CD4-positive, alpha-beta T cell treated with Interleukin-1 beta for 1 hour (primary cell): Measurements from ENCODE around the gene SHISA7.
"Not testable (repeated sequence)": the region's sequence is repeated elsewhere in the genome, so short reads cannot be mapped to it uniquely, and the experiment has no call there.

ENCODE experiments used
- DNase-seq, 2 donors: peaks; one replicate each; pipeline ENCODE4 v3.0.0-alpha.2; 2020 to 2022

SHISA7 gene

GRCh38 chr19:55409179-55409578, 33.9 kb downstream of the SHISA7 start:
- DNase-seq = not testable (repeated sequence)

DNA sequence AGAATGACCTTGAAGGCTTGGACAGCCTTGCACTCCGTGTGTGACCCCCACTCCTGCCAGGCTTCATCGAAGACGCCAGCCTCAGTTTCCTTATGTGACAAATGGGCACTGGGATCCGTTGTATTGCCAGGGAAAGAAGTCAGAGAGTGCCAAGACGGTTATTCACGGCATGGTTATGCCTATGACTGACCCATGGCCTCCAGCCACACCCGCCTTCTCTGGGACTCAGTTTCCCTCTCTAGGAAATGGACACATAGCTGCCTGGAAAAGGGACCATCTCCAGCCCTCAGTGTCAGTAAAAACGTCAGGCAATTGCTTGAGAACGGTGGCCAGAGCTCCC, 34.6 kb downstream of the SHISA7 start:
- no peak for DNase-seq

DNA sequence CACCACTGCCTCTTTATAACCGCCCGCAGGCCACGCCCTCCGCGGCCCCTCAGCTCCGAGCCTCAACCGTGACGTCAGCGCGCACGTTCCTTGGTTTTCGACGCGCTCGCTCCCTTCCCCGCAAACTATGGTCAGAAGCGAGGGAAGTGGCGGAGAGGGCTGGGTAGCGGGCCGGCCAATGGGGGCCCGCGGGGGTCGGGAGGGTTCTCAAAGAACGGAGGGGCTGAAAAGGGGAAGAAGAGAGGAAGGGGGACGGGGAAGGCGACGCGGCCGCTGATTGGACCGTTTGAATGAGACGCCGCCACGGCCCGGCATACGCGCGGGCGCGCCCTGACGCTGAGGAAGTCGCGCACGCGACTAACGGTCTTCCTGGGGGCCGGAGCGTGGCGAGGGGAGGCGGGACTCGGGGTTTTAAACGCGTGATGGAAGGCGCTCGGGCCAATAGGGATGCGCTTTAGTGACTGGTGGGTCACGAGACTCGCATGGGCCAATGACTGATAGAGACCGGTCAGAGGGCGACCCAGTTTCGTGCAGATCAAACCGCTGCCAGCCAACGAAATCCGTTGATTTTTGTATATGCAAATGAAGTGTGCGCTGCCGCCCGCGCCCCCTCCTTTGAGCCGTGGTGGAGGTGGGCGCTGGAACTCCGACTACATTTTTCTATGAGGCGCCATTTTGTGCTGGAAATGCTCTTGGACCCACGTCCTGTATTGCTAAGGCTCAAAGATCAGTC, 35.1 kb downstream of the SHISA7 start:
- peak; percentile 98 to 99 for DNase-seq

- DNase-seq = not testable (repeated sequence)
Measured at GRCh38 chr19:55407550-55407799, 35.6 kb downstream of the SHISA7 start, which contains the start of gene UBE2S. Gene UBE2S (minus strand): TSS chr19:55407788. CDS start chr19:55407589, 199 bp downstream.

- peak; percentile 17 to 28 for DNase-seq
Measured at GRCh38 chr19:55406826-55407549, 36.1 kb downstream of the SHISA7 start.

DNA sequence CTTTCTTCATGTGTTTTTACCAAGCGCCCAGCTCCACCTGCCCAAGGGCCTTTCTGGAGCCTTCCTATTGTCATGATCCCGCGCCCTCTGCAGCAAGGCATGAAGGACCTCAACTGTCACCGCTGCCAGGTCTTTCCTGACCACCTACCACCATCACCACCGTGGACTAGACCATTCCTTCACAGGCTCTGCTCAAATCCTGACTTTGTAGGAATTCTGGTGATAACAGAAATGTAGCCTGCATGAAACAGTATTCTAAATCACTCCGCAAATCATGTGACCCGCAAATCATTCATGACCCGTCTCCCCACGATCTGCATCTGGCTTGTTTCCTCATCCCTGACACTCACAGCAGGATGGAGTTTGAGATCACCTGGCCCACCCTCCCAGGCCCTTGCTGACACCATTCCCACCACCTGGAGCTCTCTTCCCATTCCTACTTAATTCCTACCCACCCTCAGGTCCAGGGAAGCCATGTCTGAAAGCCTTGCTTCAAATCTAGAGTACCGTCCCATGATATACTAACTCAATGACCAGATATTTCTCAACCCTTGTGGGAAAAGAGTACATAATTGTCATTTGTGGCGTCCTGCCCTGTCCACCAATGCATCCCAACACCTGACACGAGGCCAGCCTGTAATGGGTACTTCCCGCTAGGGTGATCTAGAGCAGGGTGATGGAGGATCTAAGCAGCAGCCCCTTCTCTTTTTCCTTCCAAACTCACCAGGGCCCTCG, 36.8 kb downstream of the SHISA7 start:
- peak in 1 of 2 donors; percentile 14 for DNase-seq

DNA sequence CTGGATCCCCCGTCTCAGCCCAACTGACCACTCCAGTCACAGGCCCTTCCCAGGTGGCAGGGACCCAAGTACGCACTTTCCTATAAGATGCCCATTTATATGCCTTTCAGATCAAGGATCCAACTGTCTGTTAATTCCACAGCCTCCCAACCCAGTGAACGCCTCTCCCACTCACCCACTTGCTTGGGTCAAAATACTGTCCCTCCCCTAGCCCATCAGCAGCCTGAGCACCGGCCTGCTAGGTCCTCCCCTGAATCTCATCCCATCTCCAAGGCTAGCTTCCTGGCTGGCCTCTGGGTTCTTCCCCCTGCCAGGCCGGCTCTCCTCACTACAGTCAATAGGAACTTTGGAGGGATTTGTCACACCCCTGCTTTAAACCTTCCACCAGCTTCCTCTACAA, 37.5 kb downstream of the SHISA7 start:
- DNase-seq = no peak

GRCh38 chr19:55402509-55402908, 40.6 kb downstream of the SHISA7 start:
- DNase-seq = no peak

DNA sequence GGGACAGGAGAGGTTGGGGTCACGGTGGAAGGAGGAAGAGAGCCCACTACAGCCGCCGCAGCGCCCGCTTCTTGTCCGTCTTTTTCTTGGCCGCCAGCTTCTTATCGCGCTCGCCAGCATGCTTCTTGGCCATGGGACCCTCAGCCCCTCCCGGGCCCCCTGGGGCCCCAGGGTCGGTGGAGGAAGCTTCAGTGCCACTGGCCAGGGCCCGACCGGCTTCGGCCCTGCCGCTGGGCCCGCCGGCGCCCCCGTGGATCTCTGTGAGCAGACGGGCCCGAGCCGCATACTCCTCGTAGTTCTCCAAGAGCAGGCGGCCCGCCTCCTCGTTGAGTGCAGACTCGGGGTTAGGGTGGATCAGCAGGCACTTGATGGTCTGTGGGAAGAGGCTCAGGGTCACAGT, 41.7 kb downstream of the SHISA7 start:
- not testable (repeated sequence) for DNase-seq

- DNase-seq = no peak
Measured at GRCh38 chr19:55400281-55401087, 42.6 kb downstream of the SHISA7 start.

- no peak for DNase-seq
Measured at GRCh38 chr19:55398200-55398925, 44.7 kb downstream of the SHISA7 start.

- no peak for DNase-seq
Measured at GRCh38 chr19:55392820-55393761, 50.0 kb downstream of the SHISA7 start.

DNA sequence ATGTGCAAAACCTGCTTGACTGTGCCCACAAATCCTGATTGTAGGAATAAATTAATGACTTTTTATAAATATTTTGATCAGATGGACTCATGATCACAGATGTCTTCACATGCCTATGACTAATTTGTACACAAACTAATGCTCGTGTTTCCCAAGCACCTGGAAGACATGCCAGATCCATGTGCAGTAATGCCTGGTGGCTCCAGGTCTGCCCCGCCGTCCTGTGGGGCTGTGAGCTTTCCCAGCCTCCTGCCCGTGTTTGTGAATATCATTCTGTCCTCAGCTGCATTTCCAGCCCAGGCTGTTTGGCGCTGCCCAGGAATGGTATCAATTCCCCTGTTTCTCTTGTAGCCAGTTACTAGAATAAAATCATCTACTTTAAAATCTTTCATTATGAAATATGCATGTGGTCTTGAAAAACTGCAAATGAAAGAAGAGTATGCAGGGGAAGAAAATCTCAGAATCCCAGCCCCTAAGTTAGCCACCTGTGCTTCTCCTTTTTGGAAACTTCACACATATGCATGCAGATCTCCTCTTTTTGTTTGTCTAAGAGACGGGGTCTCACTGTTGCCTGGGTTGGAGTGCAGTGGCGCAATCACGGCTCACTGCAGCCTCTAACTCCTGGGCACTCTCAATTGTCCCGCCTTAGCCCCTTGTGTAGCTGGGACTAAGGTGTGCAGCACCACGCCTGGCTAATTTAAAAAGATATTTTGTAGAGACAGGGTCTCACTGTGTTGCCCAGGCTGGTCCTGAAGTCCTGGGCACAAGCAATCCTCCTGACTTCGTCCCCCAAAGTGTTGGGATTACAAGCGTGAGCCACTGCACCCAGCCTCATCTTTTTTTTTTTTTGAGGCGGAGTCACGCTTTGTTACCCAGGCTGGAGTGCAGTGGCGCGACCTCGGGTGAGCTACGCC, 51.1 kb downstream of the SHISA7 start:
- no peak for DNase-seq

- DNase-seq = no peak
Measured at GRCh38 chr19:55391191-55391670, 51.9 kb downstream of the SHISA7 start.

GRCh38 chr19:55390461-55390880, 52.6 kb downstream of the SHISA7 start:
- peak in 1 of 2 donors; percentile 4 for DNase-seq

GRCh38 chr19:55389386-55390317, 53.4 kb downstream of the SHISA7 start:
- peak in 1 of 2 donors; percentile 16 for DNase-seq

DNA sequence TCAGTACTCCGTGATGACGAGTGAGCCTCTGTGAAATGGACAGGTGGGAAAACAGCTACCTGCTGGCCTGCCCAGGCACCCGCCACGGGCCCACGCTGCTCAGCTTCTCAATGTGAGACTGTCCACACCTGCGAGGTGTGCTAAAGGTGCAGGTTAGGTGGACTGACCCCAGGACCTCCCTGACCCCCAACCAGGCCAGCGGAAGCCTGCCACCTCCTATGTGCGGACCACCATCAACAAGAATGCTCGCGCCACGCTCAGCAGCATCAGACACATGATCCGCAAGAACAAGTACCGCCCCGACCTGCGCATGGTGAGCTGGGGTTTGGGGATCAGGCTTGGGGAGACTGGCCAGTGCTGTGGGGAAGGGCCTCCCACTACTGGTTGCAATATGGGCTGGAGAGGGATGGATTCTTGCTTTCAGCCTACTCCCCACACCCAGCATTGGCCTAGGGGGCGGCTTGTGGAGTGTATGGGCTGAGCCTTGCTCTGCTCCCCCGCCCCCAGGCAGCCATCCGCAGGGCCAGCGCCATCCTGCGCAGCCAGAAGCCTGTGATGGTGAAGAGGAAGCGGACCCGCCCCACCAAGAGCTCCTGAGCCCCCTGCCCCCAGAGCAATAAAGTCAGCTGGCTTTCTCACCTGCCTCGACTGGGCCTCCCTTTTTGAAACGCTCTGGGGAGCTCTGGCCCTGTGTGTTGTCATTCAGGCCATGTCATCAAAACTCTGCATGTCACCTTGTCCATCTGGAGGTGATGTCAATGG, 55.2 kb downstream of the SHISA7 start:
- no peak for DNase-seq

GRCh38 chr19:55386493-55386971, 56.6 kb downstream of the SHISA7 start:
- DNase-seq = no peak
